Transverse colon (tissue), 4 donors: ENCODE data around the gene ARHGAP10.

ENCODE experiments used
- CTCF ChIP-seq, 5 experiments: fragments of 200-600 bp in 3 of 5; fragments of 450-650 bp in 2 of 5; sonication (generic) in 3 of 5; IDR thresholded peaks; 1 replicate in 2 of 5; 2 replicates in 3 of 5; pipeline ENCODE4 v1.5.1; 2016 to 2017; ENCODE audit warnings: antibody characterized with exemption in 5 of 5, inconsistent platforms in 3 of 5, mild to moderate bottlenecking in 2 of 5, moderate library complexity in 1 of 5
- EP300 ChIP-seq: sonication (generic); formaldehyde crosslinking; IDR thresholded peaks from one replicate; pipeline ENCODE4 v1.6.1; 2017; ENCODE audit warnings: antibody characterized with exemption, low read depth
- POLR2A ChIP-seq: fragments of 450-650 bp; IDR thresholded peaks from one replicate; pipeline ENCODE4 v1.6.1; 2016; ENCODE audit warnings: antibody characterized with exemption, mild to moderate bottlenecking, moderate library complexity
- POLR2AphosphoS5 ChIP-seq, 3 donors: sonication (generic); formaldehyde crosslinking; IDR thresholded peaks; one replicate each; pipeline ENCODE4 v1.6.1; 2016; ENCODE audit warnings: antibody characterized with exemption in 3 of 3

GRCh38 chr4:147805946-147806345 lies 74.1 kb downstream of the ARHGAP10 start:
- TF ChIP-seq CTCF (IDR thresholded peaks at IDR 0.05) (no peak), EP300 (no peak), POLR2AphosphoS5 (IDR thresholded peaks at IDR 0.05) (no peak), POLR2A (no peak)
